GM21526 (cell line): ENCODE measurements around the gene ANKRD6.
A peak's percentile ranks its signal among the peaks of the same experiment; 100 is the strongest.
"Not testable (repeated sequence)": the region's sequence is repeated elsewhere in the genome, so short reads cannot be mapped to it uniquely, and the experiment has no call there.

ENCODE experiments used
- ATAC-seq: cut with Tn5 transposase; IDR thresholded peaks from one replicate; pipeline ENCODE4 v1.9.1; 2021; ENCODE audit warnings: moderate library complexity; ENCODE audit not compliant: unreplicated experiment, low FRiP score

ANKRD6 gene

DNA sequence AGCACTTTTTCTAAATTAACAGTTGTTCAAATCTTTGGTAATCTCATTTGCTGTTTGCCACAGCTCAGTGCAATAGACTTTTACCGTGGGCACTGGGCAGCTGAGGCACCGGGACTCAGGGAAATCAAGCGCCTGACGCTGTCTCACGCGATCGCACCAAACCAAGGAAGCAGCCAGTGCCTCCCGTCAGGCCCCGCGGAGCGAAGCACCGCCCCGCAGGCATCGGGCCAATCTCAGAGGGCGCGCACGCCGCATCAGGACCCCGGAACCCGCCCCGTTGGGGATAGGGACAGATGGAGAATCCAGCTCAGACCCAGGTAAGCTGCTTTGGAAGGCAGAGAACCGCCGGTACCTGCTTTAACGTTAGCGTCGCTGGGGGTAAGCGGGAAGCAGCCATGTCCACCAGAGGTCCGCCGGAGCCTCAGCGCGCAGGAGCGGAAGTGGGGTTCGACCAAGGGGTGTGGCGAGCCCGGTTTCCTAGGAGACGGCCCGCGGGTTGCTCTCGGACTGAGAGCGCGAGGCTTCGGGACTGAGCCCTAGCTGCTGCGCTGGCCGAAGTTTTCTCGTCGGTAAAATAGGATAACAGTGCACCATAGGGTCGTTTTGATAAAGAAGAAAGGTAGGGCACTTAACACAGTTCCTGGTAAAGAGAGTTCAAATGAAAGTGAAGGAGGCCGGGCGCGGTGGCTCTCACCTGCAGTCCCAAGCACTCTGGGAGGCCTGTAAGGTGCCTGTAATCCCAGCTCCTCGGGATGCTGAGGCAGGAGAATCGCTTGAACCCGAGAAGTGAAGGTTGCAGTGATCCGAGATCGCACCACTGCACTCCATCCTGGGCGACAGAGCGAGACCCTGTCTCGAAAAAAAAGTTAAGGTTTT is 205.6 kb downstream of the ANKRD6 start, which contains the start of gene LYRM2:
LYRM2 (minus strand) TSS at position 428 of the 876 bp plus-strand sequence; CDS start at position 397, 31 bp downstream.
- ATAC-seq: peak; percentile 98

DNA sequence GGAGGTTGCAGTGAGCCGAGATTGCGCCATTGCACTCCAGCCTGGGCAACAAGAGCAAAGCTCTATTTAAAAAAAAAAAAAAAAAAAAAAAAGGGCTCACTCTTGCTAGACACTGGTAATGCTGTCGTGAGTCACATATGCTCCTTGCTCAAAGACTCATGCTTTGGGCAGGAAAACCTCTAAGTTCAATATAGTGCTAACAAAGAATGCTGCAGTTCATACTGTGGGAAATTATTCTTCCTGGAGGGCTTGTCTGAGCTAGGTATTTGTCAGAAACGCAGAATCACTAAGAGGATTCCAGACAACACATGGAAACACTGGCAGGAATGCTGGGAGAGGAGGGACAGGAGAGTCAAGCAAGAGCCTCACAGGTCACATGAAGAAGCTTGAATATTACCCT is 207.9 kb downstream of the ANKRD6 start:
- no peak for ATAC-seq

DNA sequence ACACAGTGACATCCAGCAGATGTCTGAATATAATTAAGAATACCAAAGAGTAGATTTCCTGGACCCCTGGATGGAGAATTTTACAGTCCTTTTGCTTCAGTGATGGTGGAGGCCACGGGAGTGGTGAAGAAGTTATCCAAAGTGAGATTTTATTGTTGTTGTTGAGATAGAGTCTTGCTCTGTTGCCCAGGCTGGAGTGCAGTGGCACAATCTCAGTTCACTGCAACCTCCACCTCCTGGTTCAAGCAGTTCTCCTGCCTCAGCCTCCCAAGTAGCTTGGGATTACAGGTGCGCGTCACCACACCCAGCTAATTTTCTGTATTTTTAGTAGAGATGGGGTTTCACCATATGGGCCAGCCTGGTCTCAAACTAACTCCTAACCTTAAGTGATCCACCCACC is 208.6 kb downstream of the ANKRD6 start:
- not testable (repeated sequence) for ATAC-seq

DNA sequence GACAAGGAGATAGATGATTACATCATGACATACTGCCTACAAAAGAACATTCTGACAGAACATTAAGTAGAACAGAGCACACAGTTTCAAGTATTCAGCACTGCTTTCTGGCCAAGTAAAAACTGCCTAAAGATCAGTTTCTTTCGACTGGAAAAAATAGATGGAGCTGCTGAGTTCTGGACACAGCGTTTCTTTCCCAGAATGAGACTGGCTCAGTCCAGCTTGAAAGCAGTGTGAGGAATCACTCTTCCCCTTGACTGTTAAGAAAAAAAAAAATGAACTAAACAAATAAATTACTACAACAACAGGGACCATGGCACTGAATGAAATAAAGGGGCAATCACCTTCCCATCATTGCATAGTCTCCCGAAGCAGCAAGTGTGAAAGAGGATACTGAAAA is 210.0 kb downstream of the ANKRD6 start:
- no peak for ATAC-seq

DNA sequence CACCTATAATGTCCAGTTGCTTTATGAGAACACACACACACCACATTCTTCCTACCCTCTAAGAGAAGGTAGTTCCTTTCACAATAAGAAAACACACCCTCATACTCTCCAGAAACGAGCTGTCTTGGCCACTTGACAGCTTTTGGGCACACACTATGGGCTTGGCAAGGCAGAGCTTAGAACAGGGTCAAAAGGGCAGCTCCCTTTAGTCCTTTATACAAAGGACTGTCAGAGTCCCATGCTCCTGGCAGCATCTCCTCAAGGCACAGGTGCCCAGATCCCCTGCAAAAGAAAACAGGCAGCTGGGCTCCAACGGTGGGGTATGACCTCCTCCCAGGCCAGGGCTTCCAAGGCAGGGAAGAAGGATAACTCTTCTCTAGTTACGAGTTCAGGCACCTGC is 210.5 kb downstream of the ANKRD6 start:
- no peak for ATAC-seq

GRCh38 chr6:89644864-89645263 is 211.9 kb downstream of the ANKRD6 start:
- no peak for ATAC-seq

- ATAC-seq: no peak
Observed at GRCh38 chr6:89649682-89650081, 216.7 kb downstream of the ANKRD6 start.

DNA sequence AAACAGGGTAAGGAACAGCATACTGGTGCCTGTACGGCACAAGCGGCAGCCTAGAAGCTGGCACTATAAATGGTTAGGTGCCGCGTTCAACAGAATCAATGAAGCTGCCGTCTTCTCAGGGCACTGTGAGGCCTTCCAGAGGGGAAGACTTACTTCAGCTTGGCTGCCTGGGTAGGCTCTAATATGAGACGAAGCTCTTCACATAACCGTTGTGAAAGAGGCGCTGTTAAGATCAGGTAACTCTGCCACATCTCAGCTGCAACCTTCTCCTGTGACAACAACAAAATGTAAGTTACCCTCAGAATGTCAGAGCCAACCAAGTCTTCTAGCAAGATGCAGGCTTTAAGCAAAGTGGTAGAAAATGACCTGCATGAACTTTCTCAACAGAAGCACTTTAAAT is 217.6 kb downstream of the ANKRD6 start:
- ATAC-seq: no peak

GRCh38 chr6:89655122-89655521 is 222.2 kb downstream of the ANKRD6 start:
- no peak for ATAC-seq

DNA sequence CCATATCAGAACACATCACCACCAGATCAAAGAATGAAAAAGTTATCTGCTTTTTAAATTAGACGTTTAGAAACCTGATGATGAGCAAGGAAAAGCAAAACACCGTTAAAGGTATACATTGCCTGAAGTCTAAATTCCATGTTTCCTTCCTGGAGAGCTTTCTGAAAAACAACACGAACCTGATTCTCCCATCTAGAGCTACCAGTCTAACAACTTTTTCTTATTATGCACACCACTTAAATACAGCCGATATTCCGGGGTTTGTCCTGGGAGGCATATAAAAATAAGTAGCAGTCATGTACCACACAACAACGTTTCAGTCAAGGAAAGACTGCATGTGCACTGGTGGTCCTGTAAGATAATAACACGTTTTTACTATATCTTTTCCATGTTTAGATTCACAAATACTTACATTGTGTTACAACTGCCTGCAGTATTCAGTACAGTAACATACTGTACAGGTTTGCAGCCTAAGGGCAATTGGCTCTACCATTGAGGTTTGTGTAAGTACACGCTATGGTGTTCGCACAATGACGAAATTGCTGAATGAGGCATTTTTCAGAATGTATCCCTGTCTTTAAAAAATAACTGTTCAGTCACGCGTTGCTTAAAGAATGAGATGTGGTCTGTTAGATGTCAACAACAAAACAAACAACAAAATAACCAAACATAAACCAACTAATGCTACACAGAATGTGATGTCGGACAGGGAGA is 224.7 kb downstream of the ANKRD6 start:
- ATAC-seq: no peak

DNA sequence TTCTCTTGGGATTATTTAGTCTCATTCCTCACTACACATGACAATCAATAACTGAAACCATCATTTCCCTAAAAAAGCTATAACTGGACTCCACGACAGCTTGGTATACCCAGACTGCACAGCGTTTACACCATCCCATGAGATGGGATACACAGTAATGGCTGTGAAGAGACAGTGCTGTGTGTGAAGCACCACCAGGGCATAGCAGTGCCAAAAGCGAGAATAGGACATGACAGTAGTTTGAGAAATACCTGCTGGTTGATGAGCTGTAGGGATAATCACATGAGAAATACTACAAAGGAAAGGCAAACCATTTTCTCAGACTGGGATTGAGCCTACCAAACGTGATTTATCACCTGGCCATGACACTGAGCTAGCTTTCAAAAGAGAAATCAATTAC is 228.0 kb downstream of the ANKRD6 start:
- ATAC-seq: no peak

- ATAC-seq: no peak
Observed at GRCh38 chr6:89661559-89661958, 228.6 kb downstream of the ANKRD6 start.

GRCh38 chr6:89662659-89663223 is 229.8 kb downstream of the ANKRD6 start:
- no peak for ATAC-seq

- ATAC-seq: no peak
Observed at GRCh38 chr6:89667872-89668556, 235.1 kb downstream of the ANKRD6 start.

GRCh38 chr6:89669002-89669401 is 236.1 kb downstream of the ANKRD6 start:
- no peak for ATAC-seq

DNA sequence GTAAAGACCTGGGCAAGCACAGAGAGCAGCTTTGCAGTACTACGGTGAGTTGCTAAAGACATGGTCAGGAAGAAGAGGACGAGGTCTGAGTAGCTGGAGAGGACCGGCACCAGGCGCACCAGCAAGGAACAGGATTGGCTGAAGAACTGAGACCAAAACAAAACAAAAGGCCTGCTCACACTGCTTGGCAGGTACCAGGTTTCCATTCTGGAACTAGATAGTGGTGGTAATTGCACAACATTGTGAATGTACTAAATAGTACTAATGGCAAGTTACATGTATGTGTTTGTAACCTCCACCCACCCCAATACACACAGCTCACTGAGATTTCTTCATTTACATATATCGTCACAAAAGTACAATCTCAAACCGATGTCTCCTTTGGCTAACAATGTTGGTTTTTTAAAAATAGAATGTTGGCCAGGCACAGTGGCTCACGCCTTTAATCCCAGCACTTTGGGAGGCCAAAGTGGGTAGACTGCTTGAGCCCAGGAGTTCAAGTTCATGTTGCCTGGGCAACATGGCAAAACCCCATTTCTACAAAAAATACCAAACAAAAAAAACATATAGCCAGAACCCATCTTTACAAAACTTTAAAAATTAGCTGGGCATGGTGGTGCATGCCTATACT is 238.1 kb downstream of the ANKRD6 start:
- no peak for ATAC-seq

DNA sequence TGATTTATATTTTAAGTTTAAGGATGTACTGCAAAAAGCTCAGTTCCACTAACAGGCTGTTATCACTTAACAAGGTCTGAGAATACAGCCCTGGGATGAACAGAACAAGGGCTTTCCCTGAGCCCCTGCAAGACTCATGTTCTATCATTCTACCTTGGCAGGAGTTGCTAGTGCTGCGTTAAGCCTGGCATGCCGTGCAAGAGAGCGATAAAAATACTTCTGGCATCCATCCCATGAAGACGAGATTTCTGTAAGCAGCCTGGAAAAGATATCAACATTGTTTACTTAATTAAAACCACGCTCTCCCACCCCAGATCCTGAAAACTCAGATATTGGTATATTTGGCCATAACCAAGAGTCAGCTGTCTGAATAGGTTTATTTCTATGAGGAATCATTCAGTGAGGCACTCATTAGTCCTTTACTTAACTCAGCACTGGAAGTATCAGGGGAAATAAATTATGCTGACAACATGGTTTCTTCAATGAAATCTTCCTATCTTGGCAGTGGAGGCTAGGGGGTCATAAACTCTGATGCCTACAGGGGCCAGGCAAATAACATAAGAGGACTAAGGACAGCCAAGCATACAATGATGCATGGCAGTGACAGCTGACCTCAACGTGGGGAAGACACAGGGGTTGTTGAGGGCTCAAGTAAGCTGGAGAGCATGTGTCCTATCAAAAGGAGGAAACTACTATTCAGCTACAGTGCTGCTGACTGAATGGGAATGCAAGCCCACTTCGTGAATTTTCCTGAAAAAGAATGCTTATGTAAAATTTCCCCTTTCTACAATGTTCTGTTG is 243.2 kb downstream of the ANKRD6 start:
- ATAC-seq: no peak

DNA sequence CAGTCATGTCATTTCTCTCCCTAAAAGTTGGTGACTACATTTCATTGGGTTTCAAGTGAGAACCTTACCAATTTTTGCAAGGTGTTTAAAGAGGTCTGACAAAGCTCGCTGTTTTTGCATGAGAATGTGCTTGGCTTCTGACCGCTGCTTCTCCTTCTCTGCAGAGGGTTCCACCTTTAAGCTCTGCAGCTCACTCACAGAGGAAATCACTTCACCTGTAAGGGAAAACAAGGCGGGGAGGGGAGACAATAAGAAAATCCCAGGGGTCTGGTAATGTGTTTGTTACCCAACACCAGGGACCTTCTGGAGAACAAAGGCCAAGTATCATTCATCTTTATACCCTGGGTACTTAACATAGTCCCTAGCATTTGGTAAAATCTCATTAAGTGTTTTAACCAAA is 245.6 kb downstream of the ANKRD6 start:
- ATAC-seq: no peak

GRCh38 chr6:89679215-89680120 is 246.5 kb downstream of the ANKRD6 start:
- no peak for ATAC-seq
